Measurements from ENCODE around the gene PCBP3.

The PCBP3 gene

DNA sequence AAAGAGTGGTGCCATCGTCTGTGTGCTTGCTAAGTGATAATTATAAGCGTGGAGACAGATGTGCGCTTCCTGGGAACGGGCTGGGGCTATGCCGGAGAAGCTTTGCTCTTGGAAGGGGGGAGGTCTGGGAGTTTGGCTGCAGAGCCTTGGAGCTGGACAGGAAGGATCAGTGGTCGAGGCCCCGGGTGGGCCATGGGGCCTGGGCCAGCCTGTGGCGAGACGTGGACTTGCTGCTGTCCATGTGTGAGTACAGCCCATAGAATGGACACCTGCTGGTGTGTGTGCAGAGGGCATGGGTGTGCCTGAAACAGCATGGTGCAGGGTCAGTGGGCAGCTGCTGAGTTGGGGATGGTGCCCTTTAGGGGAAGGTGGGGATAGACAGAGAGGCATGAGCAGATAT, 121.3 kb downstream of the PCBP3 start:
- DNase-seq, result no peak

DNA sequence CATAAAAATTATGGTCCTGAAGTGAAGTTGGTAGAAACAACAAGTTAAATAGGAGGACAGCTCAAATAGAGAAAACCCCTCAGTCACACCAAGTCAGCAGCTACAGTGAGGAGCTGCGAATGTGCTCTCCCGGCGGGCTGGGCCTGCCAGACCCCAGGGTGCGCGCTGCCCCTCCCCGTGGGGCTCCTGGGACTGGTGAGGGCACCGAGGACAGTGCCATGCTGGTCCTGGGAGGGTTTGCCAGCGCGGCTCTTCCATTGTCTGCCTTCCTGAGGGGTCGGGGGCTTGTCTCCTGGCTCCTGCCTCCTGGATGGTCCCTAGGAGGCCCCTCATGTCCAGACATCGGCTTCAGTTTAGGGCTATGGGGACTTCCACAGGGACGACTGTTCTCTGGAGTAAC, 121.8 kb downstream of the PCBP3 start:
- DNase-seq, result no peak

DNA sequence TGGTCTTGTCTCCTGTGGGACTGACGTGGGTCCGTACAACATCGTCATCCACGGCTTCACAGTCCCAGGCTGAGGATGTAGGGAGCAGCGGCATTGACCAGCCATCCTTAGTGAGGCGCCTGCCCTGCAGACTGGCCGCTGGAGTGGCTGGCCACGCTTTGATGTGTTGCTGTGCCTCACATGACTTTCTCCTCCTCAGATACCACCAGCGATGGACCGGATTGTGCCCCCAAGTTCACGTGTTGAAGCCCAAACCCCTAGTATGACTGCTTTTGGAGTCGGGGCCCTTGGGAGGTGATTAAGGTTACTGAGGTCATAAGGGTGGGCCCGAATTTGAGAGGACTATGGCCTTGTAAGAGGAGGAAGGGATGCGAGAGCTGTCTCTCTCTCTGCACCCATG, 122.5 kb downstream of the PCBP3 start:
- no peak for DNase-seq

DNA sequence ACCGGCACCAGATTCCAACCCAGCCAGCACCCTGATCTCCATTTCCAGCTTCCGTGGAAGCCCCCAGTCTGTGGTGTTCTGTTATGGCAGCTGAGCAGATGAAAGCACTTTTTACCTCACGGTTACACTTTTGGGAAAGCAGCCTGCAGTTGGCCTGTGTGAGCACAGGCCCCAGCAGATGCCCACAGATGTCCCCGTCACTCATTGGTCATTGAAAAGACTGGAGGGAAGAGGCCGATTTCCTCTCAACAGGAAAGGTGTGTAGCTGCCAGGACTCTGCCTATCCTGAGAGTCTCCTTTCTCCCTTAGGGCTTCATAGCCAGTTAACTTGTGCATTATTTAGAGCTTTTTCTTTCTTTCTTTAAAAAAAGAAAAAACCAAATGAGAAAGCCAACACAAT, 123.0 kb downstream of the PCBP3 start:
- DNase-seq, result no peak

DNA sequence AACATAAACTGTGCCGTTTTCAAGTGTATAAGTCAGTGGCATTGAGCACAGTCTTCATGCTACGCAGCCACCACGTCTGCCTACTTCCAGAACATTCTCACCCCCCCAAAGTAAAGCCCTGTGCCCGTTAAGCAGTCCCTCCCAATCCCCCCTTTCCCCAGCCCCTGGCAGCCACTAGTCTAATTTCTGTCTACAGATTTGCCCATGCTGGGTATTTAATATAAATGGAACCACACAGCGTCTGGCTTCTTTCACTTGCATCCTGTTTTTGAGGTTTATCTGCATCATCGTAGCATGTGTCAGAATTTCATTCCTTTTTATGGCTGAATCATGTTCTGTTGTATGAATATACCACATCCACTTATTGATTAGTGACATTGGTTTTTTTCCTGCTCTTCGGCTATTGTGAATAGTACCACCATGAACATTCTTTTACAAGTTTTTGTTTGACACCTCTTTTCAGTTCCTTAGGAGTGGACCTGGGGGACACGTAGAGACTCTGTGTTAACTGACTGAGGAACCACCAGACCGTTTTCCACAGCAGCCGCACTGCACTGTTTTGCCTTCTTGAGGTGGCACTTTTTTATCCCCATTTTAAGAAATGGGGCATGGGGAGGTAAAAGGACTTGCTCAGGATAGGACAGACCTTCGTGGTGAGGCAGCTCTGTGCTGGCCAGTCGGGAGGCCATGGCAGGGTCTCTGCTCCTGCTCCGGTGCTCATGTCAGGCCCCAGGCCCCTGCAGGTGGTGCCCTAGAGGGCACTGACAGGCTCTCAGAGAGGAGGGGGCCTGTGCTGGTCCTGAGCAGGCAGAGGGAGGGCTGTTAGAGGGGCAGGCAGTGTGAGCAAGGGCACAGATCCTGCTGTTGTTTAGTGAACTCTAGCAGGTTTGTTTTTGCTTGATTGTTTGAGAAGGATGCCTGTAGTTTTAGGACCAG, 123.8 kb downstream of the PCBP3 start:
- DNase-seq, result no peak

DNA sequence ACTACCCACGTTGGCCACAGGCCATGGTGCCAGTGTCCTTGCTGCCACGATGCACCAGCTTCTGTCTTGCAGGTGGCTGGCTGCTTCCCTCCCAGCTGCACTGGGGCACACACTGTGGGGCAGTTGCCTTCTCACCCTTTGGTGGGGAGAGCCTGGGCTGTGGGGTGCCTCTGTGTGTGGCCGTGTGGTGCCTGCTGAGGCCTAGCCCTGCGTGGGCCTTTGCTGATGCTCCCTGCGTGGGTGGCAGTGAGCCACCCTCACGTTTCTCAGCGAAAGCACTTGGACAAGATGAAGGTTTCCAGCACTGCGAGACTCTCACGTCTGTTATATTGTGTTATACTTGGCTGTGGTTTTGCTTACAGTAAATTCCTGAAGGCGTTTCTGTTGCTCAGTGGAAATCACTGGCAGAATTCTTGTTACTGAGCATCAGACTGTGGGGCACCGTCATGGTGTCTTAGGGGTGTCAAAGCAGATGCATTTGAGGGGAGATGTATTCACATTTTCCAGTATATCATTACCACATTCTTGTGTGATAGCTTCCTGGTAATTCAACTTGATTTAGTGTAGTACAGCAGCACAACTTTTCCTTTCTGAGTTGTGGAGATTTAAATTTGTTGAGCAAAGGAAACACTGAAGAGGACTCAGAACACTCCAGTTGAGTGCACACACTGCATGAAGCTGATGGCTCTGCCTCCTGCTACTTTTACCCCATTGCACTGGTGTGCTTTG, 124.7 kb downstream of the PCBP3 start:
- DNase-seq, result no peak

DNA sequence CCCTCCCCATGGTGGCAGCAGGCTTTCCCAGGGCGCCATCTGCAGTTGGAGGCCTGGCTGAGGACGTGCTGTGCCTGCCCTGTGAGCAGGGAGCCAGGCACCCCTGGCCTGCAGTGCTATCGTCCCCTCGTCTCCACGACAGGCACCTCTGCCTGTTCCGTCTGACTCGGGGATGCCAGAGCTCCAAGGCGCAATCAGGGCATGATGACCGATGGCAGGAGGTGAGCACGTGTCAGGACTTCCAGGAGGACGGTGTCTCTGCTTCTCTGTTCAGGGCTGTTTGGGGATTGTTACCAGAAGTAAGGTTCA, 125.2 kb downstream of the PCBP3 start:
- DNase-seq, result no peak

DNA sequence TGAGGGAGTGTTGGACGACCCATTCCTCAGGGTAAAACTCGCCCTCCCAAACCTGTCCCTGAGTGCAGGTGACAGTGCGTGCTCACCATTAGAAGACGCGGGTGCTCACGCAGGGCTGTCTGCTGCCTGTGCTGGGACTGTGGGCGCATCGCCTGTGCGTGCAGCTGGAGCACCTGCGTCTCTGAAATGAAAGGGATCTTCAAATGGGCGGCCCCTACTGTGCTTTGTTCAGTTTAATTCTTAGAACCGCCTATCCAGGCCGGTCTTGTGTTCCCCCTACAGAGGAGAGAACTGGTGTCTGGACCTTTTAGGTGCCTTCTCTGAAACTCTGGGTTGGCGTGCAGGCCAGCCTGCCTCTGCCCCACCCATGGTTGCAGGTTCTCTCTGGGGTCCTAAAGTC, 125.8 kb downstream of the PCBP3 start:
- DNase-seq, result no peak

DNA sequence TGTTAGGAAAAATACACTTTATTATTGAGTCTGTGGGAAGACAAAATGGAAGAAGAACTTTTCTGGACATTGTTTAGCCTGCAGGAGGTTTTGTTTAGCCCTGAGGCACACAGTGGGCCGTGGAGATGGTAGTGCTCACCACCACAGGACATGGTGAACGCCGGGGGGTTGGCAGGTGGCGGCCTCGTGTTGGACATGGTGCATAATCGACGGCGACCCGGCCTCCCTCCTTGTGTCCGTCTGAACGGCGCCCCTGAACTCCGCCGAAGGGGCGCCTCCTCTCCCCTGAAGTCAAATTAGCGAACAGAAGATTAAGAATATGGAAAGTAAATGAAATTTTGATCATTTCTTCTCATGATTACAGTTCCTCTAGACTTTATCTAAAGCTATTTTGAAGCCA, 126.4 kb downstream of the PCBP3 start:
- no peak for DNase-seq

DNA sequence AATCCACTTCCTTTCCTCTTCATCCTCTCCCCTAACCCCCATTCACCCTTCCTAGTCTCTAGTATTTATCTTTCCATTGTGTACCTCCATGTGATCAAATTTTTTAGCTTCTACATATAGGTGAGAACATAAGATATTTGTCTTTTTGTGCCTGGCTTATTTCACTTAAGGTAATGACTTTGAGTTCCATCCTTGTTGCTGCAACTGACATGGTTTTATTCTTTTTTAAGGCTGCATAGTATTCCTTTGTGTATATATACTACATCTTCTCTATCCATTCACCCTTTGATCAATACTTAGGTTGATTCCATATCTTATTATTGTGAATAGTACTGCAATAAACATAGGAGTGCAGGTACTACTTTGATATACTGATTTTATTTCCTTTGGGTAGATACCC, 128.7 kb downstream of the PCBP3 start:
- DNase-seq, result no peak

DNA sequence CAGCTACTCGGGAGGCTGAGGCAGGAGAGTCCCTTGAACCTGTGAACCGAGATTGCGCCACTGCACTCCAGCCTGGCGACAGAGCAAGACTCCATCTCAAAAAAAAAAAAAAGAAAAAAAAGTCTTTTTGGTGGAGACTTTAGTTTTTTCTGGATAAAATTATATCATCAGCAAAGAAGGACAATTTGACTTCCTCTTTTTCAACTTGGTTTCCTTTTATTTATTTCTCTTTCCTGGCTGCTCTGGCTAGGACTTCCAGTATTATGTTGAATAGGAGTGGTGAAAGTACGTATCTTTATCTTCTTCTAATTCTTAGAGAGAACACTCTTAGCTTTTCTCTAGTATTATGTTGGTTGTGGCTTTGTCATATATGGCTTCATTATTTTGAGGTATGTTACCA, 130.8 kb downstream of the PCBP3 start:
- peak; percentile 1 to 15 for DNase-seq

DNA sequence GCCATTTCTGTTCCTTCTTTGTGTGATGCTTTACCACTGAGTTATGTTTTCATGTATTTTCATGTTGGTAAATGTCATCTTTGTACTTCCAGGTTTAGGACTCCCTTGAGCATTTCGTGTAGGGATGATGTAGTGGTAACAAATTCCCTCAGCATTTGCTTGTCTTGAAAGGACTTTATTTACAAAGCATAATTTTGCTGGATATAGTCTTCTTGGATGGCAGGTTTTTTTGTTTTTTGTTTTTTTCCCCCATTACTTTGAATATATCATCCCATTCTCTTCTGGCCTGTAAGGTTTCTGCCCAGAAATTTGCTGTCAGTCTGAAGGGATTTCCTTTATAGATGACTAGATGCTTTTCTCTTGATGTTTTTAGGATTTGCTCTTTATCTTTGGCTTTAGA, 133.4 kb downstream of the PCBP3 start:
- no peak for DNase-seq

DNA sequence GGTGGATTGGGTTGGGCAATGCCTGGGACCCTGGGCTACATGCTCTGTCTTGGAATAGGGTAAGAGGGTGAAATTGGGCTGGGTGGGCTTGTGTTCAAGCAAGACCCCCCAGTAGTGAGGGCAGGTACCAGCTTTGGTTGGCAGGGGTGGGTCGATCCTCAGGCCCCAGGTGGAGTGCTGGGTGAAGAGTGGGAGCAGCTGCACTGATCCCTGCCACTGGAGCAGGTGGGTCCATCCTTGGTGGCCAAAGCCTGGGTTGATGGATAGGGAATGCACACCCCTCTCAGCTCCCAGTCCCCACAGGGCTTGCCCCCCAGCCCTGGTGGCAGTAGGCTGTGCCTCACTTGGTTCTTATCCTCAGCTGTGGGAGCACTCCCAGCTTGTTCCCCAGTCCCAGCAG, 135.2 kb downstream of the PCBP3 start:
- no peak for DNase-seq

DNA sequence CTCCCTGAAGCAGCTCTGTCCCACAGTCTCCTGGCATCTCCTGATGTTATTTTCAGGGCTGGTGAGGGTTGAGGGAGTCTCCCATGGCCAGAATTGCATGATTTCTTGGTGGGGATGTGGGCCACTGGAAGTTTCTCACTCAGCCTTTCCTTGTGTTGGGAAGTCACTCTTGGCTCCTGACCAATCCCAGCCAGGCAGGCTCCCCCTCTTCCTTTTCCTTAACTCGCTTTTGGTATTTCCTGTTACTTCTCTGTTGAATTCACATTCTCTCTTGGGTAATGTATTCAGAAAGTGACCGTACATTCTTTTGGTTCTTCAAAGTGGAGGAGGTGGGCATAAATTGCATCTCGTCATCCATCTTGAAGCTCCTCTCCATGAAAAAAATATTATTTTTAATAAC, 135.7 kb downstream of the PCBP3 start:
- no peak for DNase-seq

DNA sequence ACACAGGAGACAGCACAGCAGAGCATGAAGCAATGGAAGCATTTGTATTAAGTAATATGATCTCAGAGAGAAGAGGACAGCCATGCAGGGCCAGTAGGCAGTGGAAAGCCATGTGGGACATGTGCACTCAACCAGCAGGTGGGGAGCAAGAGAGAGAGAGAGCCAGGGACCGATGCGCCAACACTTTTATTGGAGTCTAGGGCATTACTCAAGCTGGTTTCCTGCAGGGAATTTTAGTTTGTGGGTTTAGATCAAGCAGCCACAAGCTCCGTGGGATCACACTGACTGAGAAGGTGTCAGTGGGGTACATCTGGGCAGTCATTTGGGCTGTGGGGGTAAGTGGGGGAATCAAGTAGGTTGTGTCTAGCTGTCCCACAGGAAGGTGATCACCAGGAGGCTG, 137.1 kb downstream of the PCBP3 start:
- DNase-seq, result no peak

DNA sequence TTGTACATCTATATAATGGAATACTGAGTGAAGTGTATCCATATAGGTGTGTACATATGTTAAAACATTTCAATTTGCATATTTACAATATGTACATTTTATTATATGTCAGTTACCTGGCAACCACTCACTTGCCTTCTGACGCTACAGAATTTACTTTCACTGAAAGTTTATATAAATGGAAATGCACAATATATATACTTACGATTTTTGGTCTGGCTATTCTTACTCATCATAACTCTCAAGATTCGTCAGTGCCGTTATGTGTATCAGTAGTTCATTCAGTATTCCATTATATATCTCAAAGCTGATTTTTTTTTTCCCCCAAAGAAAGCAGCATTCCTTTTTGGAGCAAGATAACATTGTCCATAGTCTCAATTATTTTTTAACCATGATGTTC, 138.2 kb downstream of the PCBP3 start:
- no peak for DNase-seq

DNA sequence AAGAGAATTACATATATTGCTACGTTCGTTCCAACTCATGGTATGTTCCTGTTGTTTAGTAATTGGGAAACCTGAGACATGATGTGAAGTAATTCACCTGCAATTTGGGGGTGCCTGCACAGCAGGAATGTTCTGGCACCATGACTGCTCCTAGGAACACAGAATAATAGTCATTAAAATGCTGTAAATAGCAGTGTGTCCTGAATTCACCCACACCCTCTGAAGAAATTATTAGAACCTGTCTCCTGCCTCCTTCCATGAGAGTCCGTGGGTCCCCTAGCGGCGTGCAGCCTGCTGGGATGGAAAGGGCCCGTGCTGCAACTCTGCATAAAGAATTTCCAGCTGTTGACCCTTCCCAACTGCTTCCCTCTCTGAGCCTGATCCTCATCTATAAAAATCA, 143.1 kb downstream of the PCBP3 start:
- no peak for DNase-seq

DNA sequence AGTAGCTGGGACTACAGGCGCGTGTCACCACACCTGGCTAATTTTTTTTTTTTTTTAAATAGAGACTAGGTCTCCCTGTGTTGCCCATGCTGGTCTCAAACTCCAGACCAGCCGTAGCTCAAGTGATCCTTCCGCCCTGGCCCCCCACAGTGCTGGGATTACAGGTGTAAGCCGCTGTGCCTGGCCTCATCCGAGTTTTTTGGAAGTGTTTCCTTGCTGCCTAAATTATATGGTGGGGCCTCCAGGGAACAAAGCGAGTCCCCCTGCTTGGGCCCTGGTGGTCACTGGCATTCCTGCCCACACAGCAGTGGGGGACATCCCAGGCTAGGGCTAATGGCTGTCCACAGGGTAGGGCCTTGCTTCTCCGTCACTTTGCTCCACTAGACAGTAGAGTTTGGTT, 143.8 kb downstream of the PCBP3 start:
- no peak for DNase-seq

DNA sequence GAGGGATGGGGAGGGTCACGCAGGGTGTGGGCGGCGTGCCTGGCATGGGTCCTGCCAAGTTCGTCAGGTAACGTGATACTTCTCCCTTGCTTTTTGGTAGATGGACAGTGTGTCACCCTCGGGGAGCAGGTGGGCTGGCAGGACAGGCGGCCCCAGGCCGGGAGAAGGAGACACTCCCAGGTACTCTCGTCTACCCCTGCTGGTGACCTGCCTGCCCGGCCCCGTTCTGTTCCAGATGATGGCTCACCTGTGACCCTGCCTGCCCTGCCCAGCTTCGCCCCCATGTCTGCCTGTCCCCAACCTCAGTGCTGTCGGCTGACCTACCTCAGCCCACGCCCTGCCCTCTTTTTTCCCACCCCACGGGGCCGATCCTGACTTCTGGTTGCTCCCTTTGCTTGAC, 144.7 kb downstream of the PCBP3 start:
- no peak for DNase-seq

DNA sequence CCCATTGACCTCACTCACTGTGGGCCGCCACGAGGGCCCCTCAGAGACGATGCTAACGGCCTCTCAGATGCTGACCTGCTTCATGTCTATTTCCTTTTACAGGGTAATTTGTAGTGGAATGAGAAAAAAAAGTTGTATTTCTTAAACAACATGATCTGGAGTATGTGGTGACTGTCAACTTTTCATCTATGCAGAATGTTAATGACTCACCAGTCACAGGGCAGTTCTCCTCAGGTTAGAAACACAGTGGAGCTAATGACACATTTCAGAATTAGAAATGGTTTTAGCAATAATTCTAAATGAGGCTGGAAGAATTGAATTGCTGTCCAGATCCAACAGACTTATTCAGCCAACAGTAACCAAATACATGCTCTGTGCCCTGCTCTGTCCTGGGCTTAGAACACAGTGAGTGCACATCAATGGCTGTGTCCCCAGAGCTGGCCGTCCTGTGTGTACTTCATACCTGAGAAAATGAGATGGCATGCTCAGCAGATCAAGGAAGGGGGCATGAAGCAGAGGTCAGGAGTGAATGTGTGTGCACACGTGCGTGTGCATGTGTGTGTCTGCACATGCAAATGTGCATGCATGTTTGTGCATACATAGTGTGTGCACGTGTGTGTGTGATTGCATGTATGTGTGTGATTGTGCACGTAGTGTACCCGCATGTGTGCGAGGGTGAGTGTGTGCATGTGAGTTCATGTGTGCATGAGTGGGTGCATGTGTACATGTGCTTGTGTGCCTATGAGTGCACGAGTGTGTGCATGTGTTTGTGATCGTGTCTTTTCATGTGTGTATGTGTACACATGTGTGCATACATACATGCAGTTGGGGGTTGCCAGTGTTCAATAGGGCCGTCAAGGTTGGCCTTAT, 145.3 kb downstream of the PCBP3 start:
- DNase-seq, result no peak

DNA sequence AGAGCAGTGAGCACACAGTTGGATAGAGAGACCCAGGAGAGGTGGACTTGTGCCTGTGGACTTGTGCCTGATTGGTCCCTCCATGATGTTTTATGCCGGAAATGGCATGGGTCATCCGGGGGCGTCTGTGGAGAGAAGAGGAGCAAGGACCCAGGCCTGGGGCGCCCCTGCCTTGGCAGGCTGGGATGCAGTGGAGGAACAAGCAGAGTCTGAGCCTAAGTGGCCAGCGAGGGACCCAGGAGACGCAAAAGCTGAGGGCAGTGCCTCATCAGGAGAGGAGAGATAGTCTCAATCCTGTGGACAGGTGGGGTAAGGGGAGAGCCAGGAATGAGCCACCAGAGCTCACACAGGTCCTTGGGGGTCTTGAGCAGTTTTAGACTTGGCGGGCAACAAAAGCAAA, 146.9 kb downstream of the PCBP3 start:
- no peak for DNase-seq

DNA sequence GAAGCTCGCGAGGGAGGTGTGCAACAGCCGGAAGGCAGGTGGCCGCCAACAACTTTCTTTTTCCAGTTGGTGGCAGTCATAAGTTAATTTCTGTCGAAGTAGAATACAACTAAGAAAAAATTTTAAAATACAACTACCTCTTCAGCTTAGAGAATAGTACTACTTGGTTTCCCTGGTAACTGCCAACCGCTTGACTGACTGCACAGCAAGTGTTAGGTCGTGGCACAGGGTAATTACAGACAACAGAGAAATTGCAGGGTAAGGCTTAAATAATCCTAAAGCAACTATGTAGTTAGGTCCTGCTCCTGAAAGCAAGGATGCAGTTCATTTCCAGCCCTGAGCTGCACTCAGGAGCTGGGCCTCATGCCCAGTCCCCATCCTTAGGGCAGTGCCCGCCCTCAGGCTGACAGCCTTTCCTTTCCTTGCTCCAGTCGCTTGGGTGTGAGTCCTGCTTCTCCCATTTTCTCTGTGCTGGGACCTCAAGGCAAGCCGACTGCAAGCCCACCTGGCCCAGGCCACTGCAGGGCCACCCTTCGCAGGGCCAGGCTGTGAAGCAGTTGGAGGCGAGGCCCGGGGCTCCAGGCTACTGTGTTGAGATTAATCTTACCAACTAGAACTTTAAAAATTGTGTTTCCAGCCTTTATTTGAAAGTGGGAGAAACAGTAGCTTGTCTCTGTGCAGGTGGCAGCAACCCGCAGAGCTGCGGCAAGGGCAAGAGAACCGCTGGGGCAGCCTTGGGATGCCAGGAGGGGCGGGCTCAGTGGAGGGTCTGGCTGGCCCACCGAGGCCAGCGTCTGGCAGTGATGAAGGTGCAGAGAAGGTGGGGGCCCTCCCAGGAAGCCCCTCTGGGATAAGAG, 148.3 kb downstream of the PCBP3 start:
- no peak for DNase-seq
